Inflammatory macrophage treated with lipopolysaccharide for 1 hour (primary cell): Measurements from ENCODE around the gene CD34.
"Not testable (repeated sequence)": the region's sequence is repeated elsewhere in the genome, so short reads cannot be mapped to it uniquely, and the experiment has no call there.

ENCODE experiments used
- DNase-seq, 2 donors: peaks; one replicate each; pipeline ENCODE4 v3.0.0-alpha.2; 2020 to 2022

Gene CD34

GRCh38 chr1:207926984-207927383, 16.1 kb upstream of the CD34 start:
- DNase-seq, result no peak

GRCh38 chr1:207925969-207926368, 15.0 kb upstream of the CD34 start:
- not testable (repeated sequence) for DNase-seq

GRCh38 chr1:207925210-207925609, 14.3 kb upstream of the CD34 start:
- no peak for DNase-seq

GRCh38 chr1:207923561-207923960, 12.6 kb upstream of the CD34 start:
- no peak for DNase-seq

- DNase-seq, result no peak
Observed at GRCh38 chr1:207923121-207923520, 12.2 kb upstream of the CD34 start.

GRCh38 chr1:207922554-207922953, 11.6 kb upstream of the CD34 start:
- DNase-seq, result no peak

GRCh38 chr1:207921321-207921720, 10.4 kb upstream of the CD34 start:
- DNase-seq, result no peak

GRCh38 chr1:207920444-207921021, 9.6 kb upstream of the CD34 start:
- no peak for DNase-seq

- no peak for DNase-seq
Observed at GRCh38 chr1:207919523-207920170, 8.7 kb upstream of the CD34 start.

GRCh38 chr1:207918581-207918980, 7.7 kb upstream of the CD34 start:
- DNase-seq, result no peak

GRCh38 chr1:207918011-207918410, 7.1 kb upstream of the CD34 start:
- no peak for DNase-seq

GRCh38 chr1:207917080-207917479, 6.2 kb upstream of the CD34 start:
- DNase-seq, result no peak

GRCh38 chr1:207913951-207914350, 3.0 kb upstream of the CD34 start:
- DNase-seq, result no peak

GRCh38 chr1:207911856-207912760, 1.2 kb upstream of the CD34 start:
- DNase-seq, result peak in 1 of 2 donors; percentile 22

- no peak for DNase-seq
Observed at GRCh38 chr1:207909687-207910086, 1.2 kb downstream of the CD34 start.

- DNase-seq, result no peak
Observed at GRCh38 chr1:207908107-207908734, 2.7 kb downstream of the CD34 start.

- no peak for DNase-seq
Observed at GRCh38 chr1:207904391-207904790, 6.5 kb downstream of the CD34 start.

GRCh38 chr1:207903767-207904166, 7.2 kb downstream of the CD34 start:
- no peak for DNase-seq

- no peak for DNase-seq
Observed at GRCh38 chr1:207903053-207903452, 7.9 kb downstream of the CD34 start.

- no peak for DNase-seq
Observed at GRCh38 chr1:207902566-207902965, 8.4 kb downstream of the CD34 start.

- peak in 1 of 2 donors; percentile 26 for DNase-seq
Observed at GRCh38 chr1:207901041-207901653, 9.8 kb downstream of the CD34 start.

- no peak for DNase-seq
Observed at GRCh38 chr1:207898836-207899235, 12.1 kb downstream of the CD34 start.

GRCh38 chr1:207898260-207898659, 12.7 kb downstream of the CD34 start:
- no peak for DNase-seq
